SH-SY5Y (cell line): ENCODE data around the gene TUBB4B.

Experiments used
- GATA2 ChIP-seq: IDR thresholded peaks from 2 replicates; pipeline ENCODE4 v1.6.1; 2011; ENCODE audit warnings: mild to moderate bottlenecking, low read depth, low read length
- GATA3 ChIP-seq: IDR thresholded peaks from 2 replicates; pipeline ENCODE4 v1.6.1; 2011; ENCODE audit warnings: low read depth, mild to moderate bottlenecking, low read length, moderate library complexity

DNA sequence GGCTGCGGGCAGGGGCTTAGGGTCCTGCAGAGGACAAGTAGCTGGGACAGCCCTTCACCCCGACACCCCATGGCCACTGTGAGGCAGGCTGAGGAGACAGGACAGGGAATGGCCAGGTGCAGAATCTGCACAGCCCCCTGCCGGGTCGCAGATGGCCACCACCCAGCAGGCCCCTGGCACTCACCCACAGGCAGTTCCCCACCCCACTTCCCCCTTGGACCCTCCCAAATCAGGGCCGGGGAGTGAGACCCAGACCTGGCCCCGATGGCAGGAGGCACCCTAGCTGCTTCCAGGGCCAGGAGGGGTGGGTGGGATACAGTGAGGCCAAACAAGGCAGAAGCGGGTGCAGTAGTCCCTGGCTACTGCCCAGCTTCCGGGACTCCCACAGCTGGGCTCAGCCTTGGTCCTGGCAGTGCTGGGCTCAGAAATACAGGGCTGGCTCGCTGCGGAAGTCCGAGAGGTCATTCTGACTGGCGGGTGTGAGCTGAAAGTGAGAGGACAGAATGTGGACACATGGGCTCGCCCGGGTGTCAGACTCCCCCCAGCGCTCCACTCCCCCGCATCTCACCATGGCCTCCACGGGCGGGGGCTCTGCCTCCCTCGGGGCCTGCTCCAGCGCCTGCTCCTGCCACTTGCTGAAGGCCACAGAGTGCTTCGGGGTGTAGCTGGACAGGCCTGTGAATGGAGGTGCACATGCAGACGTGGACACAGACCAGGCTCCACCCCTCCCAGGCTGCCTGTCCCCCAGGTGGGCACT is 49.2 kb upstream of the TUBB4B start:
- TF ChIP-seq GATA2 (no peak), GATA3 (no peak)
